ENCODE results near the gene CTSV. TPM values are rescaled to one million over a fixed set of nuclear protein-coding genes. Genes with fewer than 3 reads are reported as not detected.
"Not testable (repeated sequence)": the region's sequence is repeated elsewhere in the genome, so short reads cannot be mapped to it uniquely, and the experiment has no call there.

CTSV gene
- 1 to 10 TPM in 1 of 2 donors, under 1 TPM in 1; 0.43 to 1.8 TPM for total RNA-seq
- under 1 TPM; 0.31 to 0.61 TPM for polyA plus RNA-seq
- long read RNA-seq, donor 1, partial matches to known transcripts, result 0 of 2 reads
- long read RNA-seq, donor 1, other reads (novel, unspliced or antisense), result 0 of 2 reads
- long read RNA-seq, donor 2, result 0 reads
- long read RNA-seq, donor 3, result 0 reads
- long read RNA-seq, donor 4, result 0 reads
- long read RNA-seq, donor 5, partial matches to known transcripts, result 0 of 2 reads
- long read RNA-seq, donor 5, other reads (novel, unspliced or antisense), result 0 of 2 reads

- Histone ChIP-seq H3K4me3 (peak within 1 kb of the TSS; percentile 58), H3K9ac (ENCODE audit: insufficient read depth in 1 of 2, low read length in 2 of 2) (peak within 1 kb of the TSS in 1 of 2 donors; percentile 76), H3K4me1 (ENCODE audit: control insufficient read depth in 5 of 5, insufficient read depth in 5 of 5, low read length in 5 of 5) (peaks cover 0 to 5% (median 3%) of the 10 kb centered on the region in 5 donors), H3K36me3 (ENCODE audit: control insufficient read depth in 4 of 4, insufficient read depth in 4 of 4, low read length in 4 of 4) (no peaks in the 10 kb centered on the region), H3K27ac (ENCODE audit: low read depth in 1 of 2, low read length in 1 of 2) (no peak within 1 kb of the TSS), H3K9me3 (ENCODE audit: control insufficient read depth in 4 of 4, insufficient read depth in 3 of 4, low read length in 3 of 4) (peaks cover 0 to 2% (median 0%) of the 10 kb centered on the region in 4 donors), H3K27me3 (ENCODE audit: control insufficient read depth in 3 of 3, insufficient read depth in 3 of 3, low read length in 2 of 3) (peaks cover 0 to 9% (median 0%) of the 10 kb centered on the region in 3 donors)
- 1 to 2% methylated on average over 63 to 80 of the region's 80 CpGs for WGBS, 2 donors
- TF ChIP-seq CTCF (IDR thresholded peaks at IDR 0.05; ENCODE audit: control extremely low read depth, extremely low read depth), result no peak
- DNase-seq (peak; percentile 89 to 91 (median 90)), ATAC-seq (ENCODE audit: insufficient read depth, low FRiP score) (peak; percentile 100)
Observed at GRCh38 chr9:97038611-97039513, at the start of gene CTSV. TSS of gene CTSV (minus strand) at chr9:97039142. CDS start at chr9:97038043, 1,099 bp downstream.

GRCh38 chr9:97087668-97088215, 48.8 kb upstream of the CTSV start:
- H3K36me3 ChIP-seq (ENCODE audit: control insufficient read depth in 4 of 4, insufficient read depth in 4 of 4, low read length in 4 of 4); ATAC-seq (ENCODE audit: insufficient read depth, low FRiP score): not testable (repeated sequence)

GRCh38 chr9:97084562-97084991, 45.6 kb upstream of the CTSV start:
- not testable (repeated sequence) for H3K9me3 ChIP-seq (ENCODE audit: control insufficient read depth in 4 of 4, insufficient read depth in 3 of 4, low read length in 3 of 4); H3K36me3 ChIP-seq (ENCODE audit: control insufficient read depth in 4 of 4, insufficient read depth in 4 of 4, low read length in 4 of 4); H3K9ac ChIP-seq (ENCODE audit: insufficient read depth in 1 of 2, low read length in 2 of 2); H3K27ac ChIP-seq (ENCODE audit: low read depth in 1 of 2, low read length in 1 of 2); H3K4me3 ChIP-seq; DNase-seq; H3K4me1 ChIP-seq (ENCODE audit: control insufficient read depth in 5 of 5, insufficient read depth in 5 of 5, low read length in 5 of 5); ATAC-seq (ENCODE audit: insufficient read depth, low FRiP score)
- peaks cover 0 to 23% (median 3%) of the 10 kb centered on the region in 3 donors for H3K27me3 ChIP-seq (ENCODE audit: control insufficient read depth in 3 of 3, insufficient read depth in 3 of 3, low read length in 2 of 3)
- WGBS, 2 donors, result 76 to 86% methylated on average over 6 of the region's 6 CpGs

More at GRCh38 chr9:97087668-97088215, 48.8 kb upstream of the CTSV start:
- DNase-seq; H3K27ac ChIP-seq (ENCODE audit: low read depth in 1 of 2, low read length in 1 of 2); H3K4me1 ChIP-seq (ENCODE audit: control insufficient read depth in 5 of 5, insufficient read depth in 5 of 5, low read length in 5 of 5); H3K9me3 ChIP-seq (ENCODE audit: control insufficient read depth in 4 of 4, insufficient read depth in 3 of 4, low read length in 3 of 4); H3K4me3 ChIP-seq; H3K9ac ChIP-seq (ENCODE audit: insufficient read depth in 1 of 2, low read length in 2 of 2): not testable (repeated sequence)
- H3K27me3 ChIP-seq (ENCODE audit: control insufficient read depth in 3 of 3, insufficient read depth in 3 of 3, low read length in 2 of 3), result peaks cover 0 to 14% (median 0%) of the 10 kb centered on the region in 3 donors
- 51 to 71% methylated on average over 3 of the region's 3 CpGs for WGBS, 2 donors

- no peak overlapping the region for H3K9ac ChIP-seq (ENCODE audit: insufficient read depth in 1 of 2, low read length in 2 of 2)
- no peaks in the 10 kb centered on the region for H3K9me3 ChIP-seq (ENCODE audit: control insufficient read depth in 4 of 4, insufficient read depth in 3 of 4, low read length in 3 of 4)
- WGBS, 2 donors, result 54 to 56% methylated on average over 25 of the region's 25 CpGs
- H3K27me3 ChIP-seq (ENCODE audit: control insufficient read depth in 3 of 3, insufficient read depth in 3 of 3, low read length in 2 of 3), result peaks cover 4 to 25% (median 5%) of the 10 kb centered on the region in 3 donors
- no peak overlapping the region for H3K27ac ChIP-seq (ENCODE audit: low read depth in 1 of 2, low read length in 1 of 2)
- TF ChIP-seq CTCF (IDR thresholded peaks at IDR 0.05; ENCODE audit: control extremely low read depth, extremely low read depth), result no peak
- no peak for DNase-seq
- no peaks in the 10 kb centered on the region for H3K36me3 ChIP-seq (ENCODE audit: control insufficient read depth in 4 of 4, insufficient read depth in 4 of 4, low read length in 4 of 4)
- ATAC-seq (ENCODE audit: insufficient read depth, low FRiP score), result no peak
- H3K4me3 ChIP-seq, result no peak overlapping the region
- peaks cover 0 to 5% (median 0%) of the 10 kb centered on the region in 5 donors for H3K4me1 ChIP-seq (ENCODE audit: control insufficient read depth in 5 of 5, insufficient read depth in 5 of 5, low read length in 5 of 5)
Observed at GRCh38 chr9:97078362-97078761, 39.4 kb upstream of the CTSV start.

All from lung (tissue), 16 donors.